ENCODE measurements around the gene MLXIP.
"Not testable (repeated sequence)": the region's sequence is repeated elsewhere in the genome, so short reads cannot be mapped to it uniquely, and the experiment has no call there.

MLXIP gene, protein sequence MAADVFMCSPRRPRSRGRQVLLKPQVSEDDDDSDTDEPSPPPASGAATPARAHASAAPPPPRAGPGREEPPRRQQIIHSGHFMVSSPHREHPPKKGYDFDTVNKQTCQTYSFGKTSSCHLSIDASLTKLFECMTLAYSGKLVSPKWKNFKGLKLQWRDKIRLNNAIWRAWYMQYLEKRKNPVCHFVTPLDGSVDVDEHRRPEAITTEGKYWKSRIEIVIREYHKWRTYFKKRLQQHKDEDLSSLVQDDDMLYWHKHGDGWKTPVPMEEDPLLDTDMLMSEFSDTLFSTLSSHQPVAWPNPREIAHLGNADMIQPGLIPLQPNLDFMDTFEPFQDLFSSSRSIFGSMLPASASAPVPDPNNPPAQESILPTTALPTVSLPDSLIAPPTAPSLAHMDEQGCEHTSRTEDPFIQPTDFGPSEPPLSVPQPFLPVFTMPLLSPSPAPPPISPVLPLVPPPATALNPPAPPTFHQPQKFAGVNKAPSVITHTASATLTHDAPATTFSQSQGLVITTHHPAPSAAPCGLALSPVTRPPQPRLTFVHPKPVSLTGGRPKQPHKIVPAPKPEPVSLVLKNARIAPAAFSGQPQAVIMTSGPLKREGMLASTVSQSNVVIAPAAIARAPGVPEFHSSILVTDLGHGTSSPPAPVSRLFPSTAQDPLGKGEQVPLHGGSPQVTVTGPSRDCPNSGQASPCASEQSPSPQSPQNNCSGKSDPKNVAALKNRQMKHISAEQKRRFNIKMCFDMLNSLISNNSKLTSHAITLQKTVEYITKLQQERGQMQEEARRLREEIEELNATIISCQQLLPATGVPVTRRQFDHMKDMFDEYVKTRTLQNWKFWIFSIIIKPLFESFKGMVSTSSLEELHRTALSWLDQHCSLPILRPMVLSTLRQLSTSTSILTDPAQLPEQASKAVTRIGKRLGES

GRCh38 chr12:122078141-122079032 lies at the start of gene MLXIP:
Gene MLXIP (plus strand): TSS chr12:122078756. CDS start chr12:122078854, 98 bp downstream.
- peak; percentile 88 for DNase-seq (ENCODE audit: low spot score)

DNA sequence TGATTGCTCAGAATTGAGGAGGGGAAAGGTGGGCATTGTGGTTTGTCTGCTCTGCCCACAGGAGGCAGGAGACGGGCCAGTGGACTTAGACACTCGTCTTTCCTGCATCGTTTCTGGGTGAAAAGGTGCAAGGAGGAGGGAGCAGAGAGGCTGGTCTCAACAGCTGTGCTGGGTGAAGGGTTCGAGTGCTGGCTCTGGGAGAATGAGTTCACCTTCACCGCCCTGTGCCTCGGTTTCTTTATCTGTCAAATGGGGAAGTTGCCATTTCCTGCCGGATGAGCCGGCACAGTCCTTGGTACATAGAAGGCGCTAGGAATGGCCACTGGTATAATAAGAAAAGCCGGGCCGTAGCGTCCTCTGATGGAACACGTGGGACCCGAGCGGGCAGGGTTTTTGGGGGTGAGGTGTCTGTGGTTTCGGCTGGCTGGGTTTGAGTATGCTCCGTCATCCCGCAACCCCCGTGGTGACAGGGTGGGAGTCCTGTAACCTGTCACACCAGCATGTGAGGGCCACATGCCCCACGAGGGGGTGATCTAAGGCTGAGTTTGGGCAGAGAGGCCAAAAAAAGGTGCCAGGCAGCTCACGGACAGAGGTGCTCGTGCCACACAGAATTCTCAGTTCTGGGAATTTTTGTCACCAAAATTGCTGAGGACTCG lies 49.5 kb upstream of the MLXIP start:
- DNase-seq (ENCODE audit: low spot score), result no peak

DNA sequence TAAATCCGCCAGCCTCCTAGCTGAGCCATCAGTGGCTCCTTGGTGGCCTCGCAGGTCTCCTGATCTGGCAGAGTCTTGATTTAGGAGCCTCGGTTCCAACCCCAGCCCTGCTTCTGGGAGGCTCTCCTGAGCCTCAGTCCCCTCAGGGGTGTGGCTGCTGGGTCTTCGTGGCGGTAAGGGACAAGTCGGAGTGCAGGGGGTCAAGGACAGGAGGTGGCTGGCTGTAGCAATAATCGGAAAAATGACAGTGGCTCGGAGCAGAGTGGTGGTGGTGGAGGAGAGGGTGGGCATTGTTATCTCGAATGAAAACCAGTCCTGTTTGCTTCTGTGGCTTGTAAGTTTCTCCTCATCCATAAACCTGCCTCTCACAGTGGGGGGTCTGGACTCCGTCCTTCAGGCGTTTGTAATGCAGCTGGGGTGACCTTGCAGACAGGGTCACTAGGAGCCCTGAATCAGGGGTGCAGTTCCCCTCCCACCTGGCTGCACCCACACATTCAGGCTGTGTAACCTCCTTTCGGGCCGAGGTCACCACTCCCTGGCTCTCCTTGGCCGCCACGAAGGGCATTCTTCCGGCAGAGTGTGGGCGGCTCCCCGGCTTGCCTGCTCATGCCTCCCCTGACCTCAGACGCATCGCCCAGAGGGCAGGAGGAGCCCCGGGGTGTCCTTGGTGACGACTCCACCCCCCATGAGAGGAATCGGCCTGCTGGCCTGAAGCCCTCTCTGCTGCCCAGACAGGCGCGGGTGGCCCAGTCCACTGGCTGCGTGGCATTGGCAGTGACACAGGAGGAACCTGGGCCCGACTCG lies 48.7 kb upstream of the MLXIP start:
- DNase-seq (ENCODE audit: low spot score), result no peak

DNA sequence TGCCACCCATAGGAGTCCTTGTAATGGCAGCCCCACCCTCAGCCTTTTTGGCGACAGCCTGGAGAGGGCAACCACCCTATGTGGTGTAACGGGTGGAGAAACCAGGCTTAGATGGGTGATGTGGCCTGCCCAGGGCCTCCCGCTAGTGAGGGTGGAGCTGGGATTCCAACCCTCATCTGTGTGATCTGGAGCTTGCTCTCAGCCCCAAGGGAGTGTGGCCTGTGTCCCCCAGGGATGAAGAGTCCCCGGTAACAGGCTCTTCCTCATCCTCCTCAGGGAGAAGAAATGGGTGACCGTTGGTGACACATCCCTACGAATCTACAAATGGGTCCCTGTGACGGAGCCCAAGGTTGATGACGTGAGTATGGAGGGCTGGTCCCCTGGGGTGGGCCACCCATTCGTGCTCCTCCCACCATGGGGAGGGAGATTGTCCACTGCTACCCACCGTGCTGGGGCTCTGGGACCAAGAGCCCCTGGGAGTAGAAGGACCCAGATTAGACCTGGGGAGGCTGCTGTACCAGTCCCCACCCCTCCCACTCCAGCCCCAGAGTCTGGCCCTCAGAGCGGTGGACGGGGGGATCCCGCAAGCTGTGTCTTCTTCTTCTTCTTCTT lies 48.0 kb upstream of the MLXIP start:
- DNase-seq (ENCODE audit: low spot score), result no peak

- peak; percentile 35 for DNase-seq (ENCODE audit: low spot score)
Observed at GRCh38 chr12:122031342-122032216, 47.0 kb upstream of the MLXIP start.

DNA sequence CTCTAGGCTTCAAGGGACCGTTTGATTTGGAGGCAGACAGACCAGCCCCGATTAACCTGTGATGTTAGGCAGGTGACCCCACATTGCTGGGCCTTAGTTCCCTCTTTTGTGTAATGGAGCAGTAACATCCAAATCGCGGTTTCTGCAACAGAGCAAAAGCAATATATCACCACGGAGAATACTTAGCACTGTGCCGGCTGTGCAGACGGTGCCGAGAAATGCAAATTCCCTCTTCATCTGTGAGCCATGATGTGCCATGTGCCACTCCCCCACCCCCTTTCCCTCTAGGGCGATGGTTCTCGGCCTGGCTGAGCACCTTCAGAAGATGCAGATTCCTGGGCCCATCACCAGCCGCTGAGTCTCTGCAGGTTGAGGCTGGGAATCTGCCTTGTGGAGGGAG lies 46.0 kb upstream of the MLXIP start:
- no peak for DNase-seq (ENCODE audit: low spot score)

- no peak for DNase-seq (ENCODE audit: low spot score)
Observed at GRCh38 chr12:122035292-122035691, 43.3 kb upstream of the MLXIP start.

DNA sequence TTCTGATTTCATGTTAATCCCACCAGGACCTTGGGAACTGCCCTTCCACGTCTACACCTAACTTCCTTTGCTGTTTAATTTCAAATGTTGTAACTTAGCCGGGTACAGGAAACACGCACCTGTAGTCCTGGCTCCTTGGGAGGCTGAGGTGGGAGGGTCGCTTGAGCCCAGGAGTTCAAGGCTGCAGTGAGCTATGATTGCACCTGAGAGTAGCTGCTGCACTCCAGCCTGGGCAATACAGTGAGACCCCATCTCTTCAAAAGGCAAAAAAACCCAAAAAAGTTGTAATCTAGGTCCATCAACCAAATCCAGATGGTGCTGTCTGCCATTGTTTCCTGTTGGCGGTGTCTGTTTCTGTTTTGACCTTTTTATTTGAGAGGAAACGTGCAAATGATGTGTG lies 42.4 kb upstream of the MLXIP start:
- no peak for DNase-seq (ENCODE audit: low spot score)

- DNase-seq (ENCODE audit: low spot score), result no peak
Observed at GRCh38 chr12:122040579-122041386, 37.8 kb upstream of the MLXIP start.

DNA sequence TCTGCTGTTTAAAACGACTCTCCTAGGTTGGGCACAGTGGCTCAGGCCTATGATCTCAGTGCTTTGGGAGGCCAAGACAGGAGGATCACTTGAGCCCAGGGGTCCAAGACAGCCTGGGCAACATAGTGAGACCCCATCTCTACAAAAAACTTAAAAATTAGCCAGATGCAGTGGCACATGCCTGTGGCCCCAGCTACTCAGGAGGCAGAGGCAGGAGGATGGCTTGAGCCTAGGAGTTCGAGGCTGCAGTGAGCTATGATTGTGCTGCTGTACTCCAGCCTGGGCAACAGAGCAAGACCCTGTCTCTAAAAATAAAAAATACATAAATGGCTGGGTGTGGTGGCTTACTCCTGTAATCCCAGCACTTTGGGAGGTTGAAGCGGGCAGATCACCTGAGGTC lies 37.1 kb upstream of the MLXIP start:
- DNase-seq (ENCODE audit: low spot score), result not testable (repeated sequence)

GRCh38 chr12:122042910-122043309 lies 35.6 kb upstream of the MLXIP start:
- no peak for DNase-seq (ENCODE audit: low spot score)

DNA sequence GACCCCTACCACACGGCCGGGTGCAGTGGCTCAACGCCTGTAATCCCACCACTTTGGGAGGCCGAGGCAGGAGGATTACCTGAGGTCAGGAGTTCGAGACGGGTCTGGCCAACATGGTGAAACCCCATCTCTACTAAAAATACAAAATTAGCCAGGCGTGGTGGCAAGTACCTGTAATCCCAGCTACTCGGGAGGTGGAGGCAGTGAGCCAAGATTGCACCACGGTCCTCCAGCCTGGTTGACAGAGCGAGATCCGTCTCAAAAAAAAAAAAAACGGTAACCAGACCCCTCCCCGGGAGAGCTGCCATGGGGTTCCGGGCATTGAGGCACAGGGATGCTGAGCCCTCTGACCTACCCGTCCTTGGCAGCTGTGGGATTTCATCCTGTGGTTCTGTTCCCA lies 35.1 kb upstream of the MLXIP start:
- DNase-seq (ENCODE audit: low spot score), result no peak

DNA sequence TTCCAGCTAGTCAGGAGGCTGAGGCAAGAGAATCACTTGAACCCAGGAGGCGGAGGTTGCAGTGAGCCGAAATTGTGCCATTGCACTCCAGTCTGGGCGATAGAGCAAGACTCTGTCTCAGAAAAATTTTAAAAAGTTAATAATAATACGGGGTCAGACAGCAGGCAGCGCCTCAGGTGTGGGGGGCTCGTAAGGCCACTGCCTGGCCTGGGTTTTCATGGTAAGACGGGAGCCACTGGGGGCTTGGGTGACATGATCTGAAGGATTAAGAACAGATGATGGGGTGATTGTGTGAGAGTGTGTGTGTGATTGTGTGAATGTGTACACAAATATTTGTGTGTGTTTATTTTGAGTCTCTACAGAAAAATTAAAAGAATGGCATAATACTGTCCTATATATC lies 33.3 kb upstream of the MLXIP start:
- no peak for DNase-seq (ENCODE audit: low spot score)

- DNase-seq (ENCODE audit: low spot score), result no peak
Observed at GRCh38 chr12:122046145-122046544, 32.4 kb upstream of the MLXIP start.

GRCh38 chr12:122048151-122048550 lies 30.4 kb upstream of the MLXIP start:
- DNase-seq (ENCODE audit: low spot score), result no peak

DNA sequence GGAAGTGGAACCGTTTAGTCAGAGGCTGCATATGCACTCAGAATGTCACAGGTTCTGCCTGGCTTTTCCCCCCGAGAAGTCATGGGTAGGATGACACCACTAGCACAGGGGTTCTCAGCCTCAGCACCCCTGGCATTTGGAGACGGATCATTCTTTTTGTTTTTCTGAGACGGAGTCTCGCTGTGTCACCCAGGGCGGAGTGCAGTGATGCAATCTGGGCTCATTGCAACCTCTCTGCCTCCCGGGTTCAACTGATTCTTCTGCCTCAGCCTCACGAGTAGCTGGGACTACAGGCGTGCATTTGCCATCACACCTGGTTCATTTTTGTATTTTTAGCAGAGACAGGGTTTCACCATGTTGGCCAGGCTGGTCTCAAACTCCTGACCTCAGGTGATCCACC lies 28.7 kb upstream of the MLXIP start:
- no peak for DNase-seq (ENCODE audit: low spot score)

GRCh38 chr12:122050706-122051105 lies 27.9 kb upstream of the MLXIP start:
- no peak for DNase-seq (ENCODE audit: low spot score)

- DNase-seq (ENCODE audit: low spot score), result no peak
Observed at GRCh38 chr12:122051231-122051876, 27.2 kb upstream of the MLXIP start.
